RWPE1 (cell line): ENCODE measurements around the gene FAM210B.
"Not testable (repeated sequence)": the region's sequence is repeated elsewhere in the genome, so short reads cannot be mapped to it uniquely, and the experiment has no call there.

ENCODE experiments used
- CTCF ChIA-PET: fragments of 350-600 bp; sonication (Branson Sonifier 250); formaldehyde crosslinking; extraction: SDS; loops from one replicate; lab custom pipeline; 2021; lab: Yijun Ruan, JAX
- POLR2A ChIA-PET: fragments of 400-600 bp; formaldehyde crosslinking; extraction: SDS; loops from one replicate; lab custom pipeline; 2020; ENCODE audit warnings: antibody characterized with exemption; ENCODE audit not compliant: low non-redundant PET; lab: Yijun Ruan, JAX
- DNase-seq: peaks from one replicate; pipeline ENCODE4 v3.0.0; 2012; ENCODE audit warnings: low spot score
- H3K27ac ChIP-seq: fragments of 450-650 bp; 2 replicates; pipeline ENCODE4 v1.5.1; 2017
- CTCF ChIP-seq: fragments of 450-650 bp; conservative IDR thresholded peaks from 2 replicates; pipeline ENCODE4 v1.5.1; 2017; ENCODE audit warnings: low read depth, mild to moderate bottlenecking

FAM210B gene

GRCh38 chr20:56324806-56325205 is 34.0 kb upstream of the FAM210B start:
- no peak for DNase-seq
- no peak for TF ChIP-seq CTCF
- no peak overlapping the region for H3K27ac ChIP-seq
- ChIA-PET CTCF (no interaction called here), POLR2A (no interaction called here)

- DNase-seq: peak; percentile 49
- no peak overlapping the region for H3K27ac ChIP-seq
- no peak for TF ChIP-seq CTCF
- ChIA-PET CTCF (no interaction called here), POLR2A (no interaction called here)
Measured at GRCh38 chr20:56328861-56329260, 29.9 kb upstream of the FAM210B start.

DNA sequence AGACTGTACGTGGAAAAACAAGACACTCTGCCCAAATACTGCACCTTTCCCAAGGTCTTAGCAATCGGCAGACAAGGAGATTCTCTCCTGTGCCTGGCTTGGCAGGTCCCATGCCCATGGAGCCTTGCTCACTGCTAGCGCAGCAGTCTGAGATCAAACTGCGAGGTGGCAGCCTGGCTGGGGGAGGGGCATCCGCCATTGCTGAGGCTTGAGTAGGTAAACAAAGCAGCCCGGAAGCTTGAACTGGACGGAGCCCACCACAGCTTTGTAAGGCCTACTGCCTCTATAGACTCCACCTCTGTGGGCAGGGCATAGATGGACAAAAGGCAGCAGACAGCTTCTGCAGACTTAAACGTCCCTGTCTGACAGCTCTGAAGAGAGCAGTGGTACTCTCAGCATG is 22.1 kb upstream of the FAM210B start:
- CTCF ChIA-PET, POLR2A ChIA-PET, DNase-seq, H3K27ac ChIP-seq: not testable (repeated sequence)

DNA sequence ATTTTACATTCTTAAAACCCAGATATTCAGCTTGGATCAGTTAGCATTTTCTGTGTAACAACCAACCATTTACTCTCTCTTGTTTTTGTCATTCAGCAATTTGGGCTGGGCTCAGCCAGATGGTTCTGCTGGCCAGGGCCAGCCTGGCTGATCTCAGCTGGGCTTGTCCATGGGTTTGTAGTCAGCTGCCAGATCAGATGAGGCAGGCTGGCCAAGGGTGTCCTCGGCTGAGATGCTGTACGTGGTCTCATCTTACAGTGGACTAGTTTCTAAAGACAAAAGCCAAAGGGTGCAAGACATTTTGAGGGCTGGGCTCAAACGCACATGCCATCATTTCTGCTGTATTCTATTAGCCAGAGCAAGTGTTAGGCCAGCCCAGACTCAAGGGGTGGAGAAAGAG is 16.0 kb upstream of the FAM210B start:
- TF ChIP-seq CTCF: no peak
- H3K27ac ChIP-seq: no peak overlapping the region
- DNase-seq: no peak
- ChIA-PET CTCF (interaction anchor here (0.6 to 3.5 kb wide), 6 partner anchors 46 to 189 kb away, joined by 4 to 20 read pairs (median 5); no protein-coding TSS in a partner anchor), POLR2A (no interaction called here)

GRCh38 chr20:56343861-56344381 is 14.9 kb upstream of the FAM210B start:
- H3K27ac ChIP-seq: no peak overlapping the region
- ChIA-PET CTCF (interaction anchor here (0.6 to 3.5 kb wide), 25 partner anchors 8 to 1668 kb away, joined by 3 to 20 read pairs (median 4); partner anchors contain the start of genes FAM210B and MC3R), POLR2A (no interaction called here)
- peak; percentile 96 for TF ChIP-seq CTCF
- DNase-seq: peak; percentile 68

DNA sequence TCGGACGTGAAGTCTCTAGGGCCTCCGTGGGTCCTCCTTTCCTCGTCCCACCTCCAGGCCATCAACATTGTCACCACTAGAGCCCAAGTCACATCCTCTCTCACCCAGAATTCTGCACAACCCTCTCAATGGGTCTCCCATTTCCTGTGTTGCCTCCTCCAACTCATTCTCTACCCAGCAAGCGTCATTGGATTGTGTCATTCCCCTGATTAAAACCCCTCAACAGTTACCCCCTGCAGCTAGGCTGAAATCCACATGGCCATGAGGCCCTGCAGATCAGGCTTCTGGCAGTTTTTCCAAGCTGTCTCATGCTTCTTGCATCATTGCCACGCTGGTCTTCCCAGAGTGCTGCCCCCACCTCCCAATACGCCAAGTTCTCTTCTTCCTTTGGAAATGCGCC is 12.9 kb upstream of the FAM210B start:
- no peak for TF ChIP-seq CTCF
- H3K27ac ChIP-seq: no peak overlapping the region
- ChIA-PET CTCF (interaction anchor here (0.7 to 0.9 kb wide), 2 partner anchors 143 to 158 kb away, joined by 3 read pairs; no protein-coding TSS in a partner anchor), POLR2A (no interaction called here)
- no peak for DNase-seq

- TF ChIP-seq CTCF: no peak
- POLR2A ChIA-PET: no interaction called here
- CTCF ChIA-PET: no interaction called here
- DNase-seq: no peak
- H3K27ac ChIP-seq: no peak overlapping the region
Measured at GRCh38 chr20:56347628-56348304, 11.0 kb upstream of the FAM210B start.
